Stimulated activated effector memory CD8-positive, alpha-beta T cell treated with anti-CD3 and anti-CD28 coated beads, Interleukin-12 subunit alpha, Interleukin-12 subunit beta, amount 100 ng/mL, for 72 hours (primary cell): ENCODE measurements around the gene CHPT1.
"Not testable (repeated sequence)": the region's sequence is repeated elsewhere in the genome, so short reads cannot be mapped to it uniquely, and the experiment has no call there.

Experiments
- ATAC-seq: fragments of 150-1000 bp; cut with Tn5 transposase; 2 replicates; pipeline ENCODE4 v1.10.0; 2021
- DNase-seq, 2 donors: peaks; one replicate each; pipeline ENCODE4 v3.0.0; 2021 to 2022; ENCODE audit warnings: low spot score in 2 of 2
- H3K27ac Mint-ChIP-seq: one replicate; pipeline ENCODE4 v1.8.0; 2022; ENCODE audit warnings: mild to moderate bottlenecking, mixed read lengths
- H3K36me3 Mint-ChIP-seq: one replicate; pipeline ENCODE4 v1.8.0; 2022; ENCODE audit warnings: mild to moderate bottlenecking, mixed read lengths
- H3K4me1 Mint-ChIP-seq: one replicate; pipeline ENCODE4 v1.8.0; 2022; ENCODE audit warnings: mixed read lengths
- H3K4me3 Mint-ChIP-seq: one replicate; pipeline ENCODE4 v1.8.0; 2022; ENCODE audit warnings: mild to moderate bottlenecking, mixed read lengths
- H3K9me3 Mint-ChIP-seq: one replicate; pipeline ENCODE4 v1.8.0; 2022; ENCODE audit warnings: mixed read lengths

Gene CHPT1

GRCh38 chr12:101697197-101697929, at the start of gene CHPT1:
TSS of gene CHPT1 (plus strand) at chr12:101697640. CDS start at chr12:101697862, 222 bp downstream.
- Mint-ChIP-seq H3K36me3 (peaks cover 5% of the 10 kb centered on the region), H3K9me3 (no peaks in the 10 kb centered on the region), H3K4me1 (peaks cover 35% of the 10 kb centered on the region), H3K4me3 (peak within 1 kb of the TSS; percentile 88), H3K27ac (peak within 1 kb of the TSS; percentile 90)
- DNase-seq = peak; percentile 58 to 84
- peak; percentile 83 for ATAC-seq

GRCh38 chr12:101647711-101648110, 49.7 kb upstream of the CHPT1 start:
- Mint-ChIP-seq H3K4me1 (no peaks in the 10 kb centered on the region), H3K36me3 (no peaks in the 10 kb centered on the region), H3K9me3 (no peaks in the 10 kb centered on the region), H3K27ac (no peak overlapping the region), H3K4me3 (no peak overlapping the region)
- DNase-seq = no peak
- peak; percentile 47 for ATAC-seq

DNA sequence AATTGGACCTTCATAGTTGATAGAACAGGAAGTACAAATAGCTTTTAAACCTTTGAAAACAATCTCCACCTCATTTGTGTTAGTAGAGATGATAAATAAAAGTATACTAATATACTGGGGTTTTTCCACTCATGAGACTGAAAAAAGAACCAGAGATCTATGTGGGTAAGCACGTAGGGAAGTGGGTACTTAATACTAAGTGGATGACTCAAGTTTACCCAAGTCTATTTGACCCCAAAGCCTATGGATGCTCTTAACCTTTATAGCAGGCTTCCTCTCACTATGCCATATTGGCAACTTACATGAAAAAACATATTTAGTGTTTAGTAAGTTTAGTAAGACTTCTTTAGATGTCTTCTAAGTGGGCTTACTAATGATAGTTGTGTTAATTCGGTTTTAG, 49.2 kb upstream of the CHPT1 start:
- no peaks in the 10 kb centered on the region for H3K9me3 Mint-ChIP-seq
- no peak overlapping the region for H3K4me3 Mint-ChIP-seq
- no peak overlapping the region for H3K27ac Mint-ChIP-seq
- ATAC-seq (peak; percentile 73), DNase-seq (no peak)
- no peaks in the 10 kb centered on the region for H3K4me1 Mint-ChIP-seq
- no peaks in the 10 kb centered on the region for H3K36me3 Mint-ChIP-seq

- H3K36me3 Mint-ChIP-seq = no peaks in the 10 kb centered on the region
- no peaks in the 10 kb centered on the region for H3K9me3 Mint-ChIP-seq
- DNase-seq (no peak), ATAC-seq (no peak)
- H3K27ac Mint-ChIP-seq = no peak overlapping the region
- H3K4me1 Mint-ChIP-seq = no peaks in the 10 kb centered on the region
- no peak overlapping the region for H3K4me3 Mint-ChIP-seq
These were observed 46.9 kb upstream of the CHPT1 start for GRCh38 chr12:101650346-101651117.

GRCh38 chr12:101653030-101653429, 44.4 kb upstream of the CHPT1 start:
- Mint-ChIP-seq H3K36me3 (no peaks in the 10 kb centered on the region), H3K4me3 (no peak overlapping the region), H3K27ac (no peak overlapping the region), H3K9me3 (no peaks in the 10 kb centered on the region), H3K4me1 (no peaks in the 10 kb centered on the region)
- DNase-seq (no peak), ATAC-seq (no peak)

GRCh38 chr12:101653503-101653902, 43.9 kb upstream of the CHPT1 start:
- H3K27ac Mint-ChIP-seq = no peak overlapping the region
- H3K4me1 Mint-ChIP-seq = no peaks in the 10 kb centered on the region
- no peaks in the 10 kb centered on the region for H3K9me3 Mint-ChIP-seq

DNA sequence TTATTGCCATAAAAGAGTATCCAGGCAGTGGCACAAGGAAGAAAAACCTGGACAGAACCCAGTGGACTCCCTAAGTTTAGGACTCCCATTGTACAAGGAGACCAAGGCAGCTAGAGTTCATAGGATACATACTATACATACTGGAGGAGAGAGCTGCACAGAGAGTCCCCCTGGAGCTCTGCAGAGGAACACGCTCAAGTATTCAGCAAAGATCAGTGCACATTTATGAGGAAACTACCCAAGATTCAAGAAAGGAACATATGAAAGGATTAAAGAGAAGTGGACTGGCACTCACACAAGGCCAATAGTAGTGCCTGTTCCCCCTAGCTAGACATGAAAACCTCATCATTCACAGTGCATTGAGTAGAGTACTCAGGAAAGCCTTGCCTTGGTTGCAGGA, 43.0 kb upstream of the CHPT1 start:
- ATAC-seq (no peak), DNase-seq (no peak)
- Mint-ChIP-seq H3K4me1 (no peaks in the 10 kb centered on the region), H3K4me3 (no peak overlapping the region), H3K9me3 (no peaks in the 10 kb centered on the region), H3K27ac (no peak overlapping the region), H3K36me3 (no peaks in the 10 kb centered on the region)

More at GRCh38 chr12:101653503-101653902, 43.9 kb upstream of the CHPT1 start:
- ATAC-seq = no peak
- Mint-ChIP-seq H3K36me3 (no peaks in the 10 kb centered on the region), H3K4me3 (no peak overlapping the region)
- no peak for DNase-seq

- no peak for DNase-seq
- H3K4me3 Mint-ChIP-seq = no peak overlapping the region
- H3K27ac Mint-ChIP-seq = no peak overlapping the region
- H3K36me3 Mint-ChIP-seq = no peaks in the 10 kb centered on the region
- no peaks in the 10 kb centered on the region for H3K4me1 Mint-ChIP-seq
- no peaks in the 10 kb centered on the region for H3K9me3 Mint-ChIP-seq
- ATAC-seq = no peak
These were observed 42.0 kb upstream of the CHPT1 start for GRCh38 chr12:101655393-101655792.

GRCh38 chr12:101660662-101661061, 36.8 kb upstream of the CHPT1 start:
- ATAC-seq, H3K4me1 Mint-ChIP-seq, H3K4me3 Mint-ChIP-seq, H3K9me3 Mint-ChIP-seq, H3K36me3 Mint-ChIP-seq, DNase-seq, H3K27ac Mint-ChIP-seq: not testable (repeated sequence)

DNA sequence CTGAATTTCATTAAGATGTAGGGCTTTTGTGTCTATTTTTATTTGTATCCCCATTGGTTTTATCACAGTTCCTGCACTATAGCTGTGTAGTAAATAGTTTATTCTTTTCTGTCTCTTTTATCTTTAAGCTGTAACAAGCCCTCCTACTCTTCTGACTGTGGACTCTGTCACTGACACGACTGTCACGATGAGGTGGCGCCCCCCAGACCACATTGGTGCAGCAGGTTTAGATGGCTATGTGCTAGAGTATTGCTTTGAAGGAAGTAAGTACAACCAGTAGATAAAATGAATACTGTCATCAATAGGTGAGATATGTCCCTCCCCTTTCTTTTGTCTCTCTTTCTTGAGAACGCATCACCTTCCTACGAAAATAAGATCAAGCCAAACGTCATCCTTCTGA, 34.1 kb upstream of the CHPT1 start:
- H3K27ac Mint-ChIP-seq = no peak overlapping the region
- H3K36me3 Mint-ChIP-seq = no peaks in the 10 kb centered on the region
- DNase-seq (no peak), ATAC-seq (no peak)
- no peaks in the 10 kb centered on the region for H3K4me1 Mint-ChIP-seq
- H3K9me3 Mint-ChIP-seq = no peaks in the 10 kb centered on the region
- H3K4me3 Mint-ChIP-seq = no peak overlapping the region

DNA sequence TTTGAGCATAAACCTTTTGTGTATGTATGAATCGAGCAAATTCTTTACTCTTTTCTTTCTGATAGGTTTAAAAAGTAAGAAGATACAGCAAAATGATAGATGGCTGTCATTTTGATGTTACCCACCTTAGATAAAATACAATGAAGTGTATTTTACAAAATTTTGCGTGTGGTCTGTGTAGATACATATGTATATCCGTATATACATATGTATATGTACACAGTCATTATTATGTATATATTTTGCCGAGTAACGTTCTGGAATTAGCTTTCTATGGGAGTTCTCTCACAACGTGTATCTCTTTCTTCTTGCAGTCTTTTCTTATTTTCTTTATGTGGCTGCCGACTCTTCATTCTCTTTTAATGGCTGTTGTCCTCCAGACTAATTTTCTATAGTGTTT, 32.4 kb upstream of the CHPT1 start:
- no peak overlapping the region for H3K27ac Mint-ChIP-seq
- ATAC-seq (no peak), DNase-seq (no peak)
- peaks cover under 1% of the 10 kb centered on the region for H3K4me1 Mint-ChIP-seq
- H3K9me3 Mint-ChIP-seq = no peaks in the 10 kb centered on the region
- no peak overlapping the region for H3K4me3 Mint-ChIP-seq
- peaks cover 3% of the 10 kb centered on the region for H3K36me3 Mint-ChIP-seq

DNA sequence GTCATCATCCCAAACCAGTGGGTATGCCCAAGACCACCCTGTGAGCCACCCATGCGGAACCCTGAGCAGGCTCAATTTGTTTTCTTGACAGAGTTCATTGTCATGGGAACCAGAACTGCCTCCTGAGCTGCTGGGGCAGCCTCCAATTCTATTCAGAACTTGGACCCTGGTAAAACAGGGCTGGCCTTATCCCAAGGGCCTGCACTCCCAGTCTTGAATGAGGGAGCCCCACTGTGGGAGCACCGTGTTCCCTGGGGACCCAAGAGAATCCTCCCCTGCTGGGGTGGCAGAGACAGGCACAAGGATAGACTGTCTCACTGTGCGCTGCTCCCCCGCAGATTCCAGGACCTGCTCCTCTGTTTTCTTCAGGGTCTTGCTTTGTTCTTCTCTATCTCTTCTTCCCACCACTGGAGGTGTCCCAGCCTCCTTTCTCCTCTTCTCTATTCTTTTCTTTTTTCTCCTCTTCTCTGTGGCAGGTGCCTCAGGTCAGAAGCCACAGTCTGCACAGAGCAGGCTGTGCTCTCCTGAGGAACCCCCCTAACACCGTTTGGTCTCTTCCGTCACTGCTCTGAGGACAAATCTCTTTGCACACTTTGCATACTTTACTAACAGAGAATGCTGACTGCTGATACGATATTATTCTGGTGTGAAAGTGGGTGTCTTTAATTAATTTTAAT, 31.2 kb upstream of the CHPT1 start:
- Mint-ChIP-seq H3K9me3 (no peaks in the 10 kb centered on the region), H3K36me3 (peaks cover 6% of the 10 kb centered on the region), H3K27ac (no peak overlapping the region), H3K4me1 (peaks cover 9% of the 10 kb centered on the region), H3K4me3 (no peak overlapping the region)
- peak; percentile 13 for ATAC-seq
- DNase-seq = no peak

- ATAC-seq = no peak
- H3K27ac Mint-ChIP-seq = no peak overlapping the region
- peaks cover 6% of the 10 kb centered on the region for H3K36me3 Mint-ChIP-seq
- peaks cover 20% of the 10 kb centered on the region for H3K4me1 Mint-ChIP-seq
- H3K9me3 Mint-ChIP-seq = no peaks in the 10 kb centered on the region
- no peak for DNase-seq
- H3K4me3 Mint-ChIP-seq = no peak overlapping the region
These were observed 29.8 kb upstream of the CHPT1 start for GRCh38 chr12:101667591-101667990.

- DNase-seq = peak in 1 of 2 donors; percentile 58
- Mint-ChIP-seq H3K36me3 (peaks cover 6% of the 10 kb centered on the region), H3K4me1 (peaks cover 20% of the 10 kb centered on the region), H3K9me3 (no peaks in the 10 kb centered on the region), H3K27ac (no peak overlapping the region), H3K4me3 (no peak overlapping the region)
- ATAC-seq = peak; percentile 71
These were observed 27.3 kb upstream of the CHPT1 start for GRCh38 chr12:101670007-101670671.

- Mint-ChIP-seq H3K4me3 (peak overlapping the region; percentile 50), H3K27ac (peak overlapping the region; percentile 61), H3K4me1 (peaks cover 20% of the 10 kb centered on the region), H3K9me3 (no peaks in the 10 kb centered on the region), H3K36me3 (peaks cover 6% of the 10 kb centered on the region)
- ATAC-seq (peak; percentile 84), DNase-seq (peak in 1 of 2 donors; percentile 57)
These were observed 26.2 kb upstream of the CHPT1 start for GRCh38 chr12:101671157-101671791.
